H9 (cell line): Measurements from ENCODE around the gene ICAM4. TPM values are rescaled to one million over a fixed set of nuclear protein-coding genes. Genes with fewer than 3 reads are reported as not detected.

Source experiments
- DNase-seq: peaks from one replicate; pipeline ENCODE4 v3.0.0-alpha.2; 2017
- H2AFZ ChIP-seq: one replicate; pipeline ENCODE4 v1.6.1; 2013; ENCODE audit warnings: mild to moderate bottlenecking, low read length, control low read depth, moderate library complexity
- H2AK5ac ChIP-seq: 2 replicates; pipeline ENCODE4 v1.6.1; 2013; ENCODE audit warnings: low read length, control low read depth, mixed read lengths; ENCODE audit not compliant: insufficient read length
- H2BK120ac ChIP-seq: one replicate; pipeline ENCODE4 v1.6.1; 2013; ENCODE audit warnings: low read depth, mild to moderate bottlenecking, low read length, control low read depth, inconsistent platforms; ENCODE audit not compliant: poor library complexity, severe bottlenecking
- H2BK12ac ChIP-seq: 2 replicates; pipeline ENCODE4 v1.6.1; 2013; ENCODE audit warnings: low read length, control low read depth, mixed read lengths, low read depth; ENCODE audit not compliant: insufficient read length
- H2BK15ac ChIP-seq: 2 replicates; pipeline ENCODE4 v1.6.1; 2013; ENCODE audit warnings: low read depth, low read length, control low read depth
- H2BK20ac ChIP-seq: one replicate; pipeline ENCODE4 v1.6.1; 2013; ENCODE audit warnings: low read depth, mild to moderate bottlenecking, low read length, control low read depth, inconsistent platforms; ENCODE audit not compliant: poor library complexity, severe bottlenecking
- H2BK5ac ChIP-seq: 2 replicates; pipeline ENCODE4 v1.6.1; 2013; ENCODE audit warnings: low read length, control low read depth, mixed read lengths; ENCODE audit not compliant: insufficient read length
- H3K14ac ChIP-seq: 2 replicates; pipeline ENCODE4 v1.6.1; 2013; ENCODE audit warnings: low read length, control low read depth; ENCODE audit not compliant: insufficient read depth
- H3K18ac ChIP-seq: 2 replicates; pipeline ENCODE4 v1.6.1; 2013; ENCODE audit warnings: low read depth, mild to moderate bottlenecking, mixed read lengths, low read length, control low read depth; ENCODE audit not compliant: insufficient read length
- H3K23ac ChIP-seq: 2 replicates; pipeline ENCODE4 v1.6.1; 2013; ENCODE audit warnings: low read length, control low read depth, mixed read lengths, low read depth; ENCODE audit not compliant: insufficient read length
- H3K23me2 ChIP-seq: 2 replicates; pipeline ENCODE4 v1.6.1; 2013; ENCODE audit warnings: low read depth, mild to moderate bottlenecking, mixed read lengths, low read length, control low read depth; ENCODE audit not compliant: insufficient read length, poor library complexity, severe bottlenecking
- H3K27ac ChIP-seq: 2 replicates; pipeline ENCODE4 v1.5.1; 2013; ENCODE audit warnings: low read length, control low read depth, mixed read lengths, low read depth; ENCODE audit not compliant: insufficient read length
- H3K27me3 ChIP-seq: 2 replicates; pipeline ENCODE4 v1.6.1; 2013; ENCODE audit warnings: low read length, control low read depth, inconsistent platforms; ENCODE audit not compliant: insufficient read depth
- H3K4ac ChIP-seq: 2 replicates; pipeline ENCODE4 v1.6.1; 2013; ENCODE audit warnings: low read depth, mild to moderate bottlenecking, control low read depth, inconsistent platforms, low read length, moderate library complexity
- H3K4me1 ChIP-seq: 2 replicates; pipeline ENCODE4 v1.6.1; 2013; ENCODE audit warnings: low read length, control low read depth, inconsistent platforms; ENCODE audit not compliant: insufficient read depth
- H3K4me2 ChIP-seq: 2 replicates; pipeline ENCODE4 v1.6.1; 2013; ENCODE audit warnings: low read length, control low read depth, mixed read lengths; ENCODE audit not compliant: insufficient read length, insufficient read depth
- H3K56ac ChIP-seq: 2 replicates; pipeline ENCODE4 v1.6.1; 2013; ENCODE audit warnings: low read depth, mild to moderate bottlenecking, mixed read lengths, low read length, control low read depth; ENCODE audit not compliant: insufficient read length
- H3K79me1 ChIP-seq: 2 replicates; pipeline ENCODE4 v1.6.1; 2013; ENCODE audit warnings: low read depth, mild to moderate bottlenecking, moderate library complexity, low read length, control low read depth, inconsistent platforms; ENCODE audit not compliant: insufficient read depth, poor library complexity, severe bottlenecking
- H3K79me2 ChIP-seq: 2 replicates; pipeline ENCODE4 v1.6.1; 2013; ENCODE audit warnings: low read length, control low read depth, inconsistent platforms; ENCODE audit not compliant: insufficient read depth
- H3K9ac ChIP-seq: 2 replicates; pipeline ENCODE4 v1.6.1; 2013; ENCODE audit warnings: low read length, control low read depth, mixed read lengths; ENCODE audit not compliant: insufficient read length; ENCODE audit errors: extremely low read depth
- H3K9me3 ChIP-seq: one replicate; pipeline ENCODE4 v1.6.1; 2013; ENCODE audit warnings: low read depth, low read length, inconsistent platforms; ENCODE audit not compliant: control insufficient read depth
- H3T11ph ChIP-seq: one replicate; pipeline ENCODE4 v1.6.1; 2013; ENCODE audit warnings: mild to moderate bottlenecking, low read length, control low read depth, inconsistent platforms
- H4K20me1 ChIP-seq: one replicate; pipeline ENCODE4 v1.6.1; 2013; ENCODE audit not compliant: control insufficient read depth, insufficient read length, insufficient read depth
- H4K5ac ChIP-seq: 2 replicates; pipeline ENCODE4 v1.6.1; 2013; ENCODE audit warnings: low read depth, mild to moderate bottlenecking, mixed read lengths, low read length, control low read depth; ENCODE audit not compliant: insufficient read length
- H4K8ac ChIP-seq: replicated peaks from 2 replicates; pipeline ENCODE4 v1.6.1; 2013; ENCODE audit warnings: low read length, control low read depth, mixed read lengths, low read depth; ENCODE audit not compliant: insufficient read length
- H4K91ac ChIP-seq: 2 replicates; pipeline ENCODE4 v1.6.1; 2013; ENCODE audit warnings: low read depth, mild to moderate bottlenecking, moderate library complexity, mixed read lengths, low read length, control low read depth; ENCODE audit not compliant: insufficient read length
- H3K27ac Mint-ChIP-seq, 3 experiments: 2 replicates in 2 of 3; 3 replicates in 1 of 3; pipeline ENCODE4 v1.8.0; 2020 to 2021; ENCODE audit warnings: mixed read lengths in 3 of 3, mild to moderate bottlenecking in 1 of 3, moderate library complexity in 1 of 3
- H3K27me3 Mint-ChIP-seq: 2 replicates; pipeline ENCODE4 v1.8.0; 2021; ENCODE audit warnings: low read depth, mild to moderate bottlenecking, moderate library complexity, mixed read lengths
- H3K36me3 Mint-ChIP-seq, 3 experiments: 2 replicates in 2 of 3; 3 replicates in 1 of 3; pipeline ENCODE4 v1.8.0; 2020 to 2021; ENCODE audit warnings: low read depth in 3 of 3, mixed read lengths in 3 of 3; ENCODE audit not compliant: insufficient read depth in 1 of 3
- H3K4me1 Mint-ChIP-seq, 2 experiments: 2 replicates each; pipeline ENCODE4 v1.8.0; 2020; ENCODE audit warnings: mixed read lengths in 2 of 2
- H3K4me3 Mint-ChIP-seq, 2 experiments: 2 replicates in 1 of 2; 3 replicates in 1 of 2; pipeline ENCODE4 v1.8.0; 2020 to 2021; ENCODE audit warnings: mild to moderate bottlenecking in 2 of 2, mixed read lengths in 2 of 2, moderate library complexity in 1 of 2
- H3K9me3 Mint-ChIP-seq, 2 experiments: 2 replicates in 1 of 2; 3 replicates in 1 of 2; pipeline ENCODE4 v1.8.0; 2020; ENCODE audit warnings: mild to moderate bottlenecking in 2 of 2, mixed read lengths in 2 of 2, moderate library complexity in 1 of 2
- WGBS: extraction: QIAGEN DNeasy Blood & Tissue Kit; methylation state at CpG from one replicate; pipeline ENCODE4 v1.1.7; 2013; ENCODE audit warnings: missing lambda C conversion rate, low lambda C conversion rate, mixed read lengths; ENCODE audit not compliant: insufficient read length; ENCODE audit errors: extremely low coverage; 5-methylcytosine and 5-hydroxymethylcytosine counted together
- total RNA-seq: library from RNA; stranded (reverse); gene quantifications from 2 replicates; pipeline ENCODE4 v1.2.1, GENCODE V29; 2021
- TF ChIP-seq, protein P1 (sequence below): fragments of 200-600 bp; sonication (generic); conservative IDR thresholded peaks from 3 replicates; pipeline ENCODE4 v1.8.0; 2021; ENCODE audit warnings: antibody characterized with exemption, mild to moderate bottlenecking

Gene ICAM4
- total RNA-seq, 1 experiment from 2014 or later: 1.1 TPM

DNA sequence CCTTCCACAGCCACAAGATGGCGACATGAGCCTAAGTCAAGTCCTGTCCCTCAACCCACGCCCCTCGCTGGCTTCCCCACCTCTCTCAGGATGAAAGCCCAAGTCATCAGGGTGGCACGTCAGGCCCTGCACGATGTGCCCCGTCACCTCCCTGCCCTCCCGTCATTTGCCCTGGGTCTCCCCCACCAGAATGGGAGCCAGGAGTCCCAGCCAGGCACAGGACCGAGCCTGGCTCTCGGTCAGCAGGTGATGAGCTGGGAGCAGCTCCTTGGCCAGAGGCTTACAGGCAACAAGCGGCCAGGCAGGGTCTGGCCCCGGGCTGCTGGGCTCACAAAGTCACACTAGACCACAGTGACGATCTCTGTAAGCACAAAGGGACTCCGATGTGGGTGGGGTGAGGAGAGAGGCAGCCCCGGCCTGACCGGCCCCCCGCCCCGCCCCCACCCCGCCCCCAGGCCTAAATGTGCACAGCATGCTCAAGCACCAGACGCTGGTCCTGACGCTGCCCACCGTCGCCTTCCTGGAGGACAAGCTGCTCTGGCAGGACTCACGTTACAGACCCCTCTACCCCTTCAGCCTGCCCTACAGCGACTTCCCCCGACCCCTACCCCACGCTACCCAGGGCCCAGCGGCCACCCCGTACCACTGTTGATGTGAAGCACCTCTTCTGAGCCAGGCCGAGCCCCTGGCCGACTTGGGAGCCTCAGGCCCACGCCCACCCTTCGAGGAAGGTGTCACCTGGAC lies 27.4 kb upstream of the ICAM4 start:
- H3K14ac ChIP-seq: no peak overlapping the region; the same call in 1 of the 2 replicates
- no peaks in the 10 kb centered on the region; a peak in 1 of 5 replicates for H3K9me3 Mint-ChIP-seq
- TF ChIP-seq, protein P1, sequence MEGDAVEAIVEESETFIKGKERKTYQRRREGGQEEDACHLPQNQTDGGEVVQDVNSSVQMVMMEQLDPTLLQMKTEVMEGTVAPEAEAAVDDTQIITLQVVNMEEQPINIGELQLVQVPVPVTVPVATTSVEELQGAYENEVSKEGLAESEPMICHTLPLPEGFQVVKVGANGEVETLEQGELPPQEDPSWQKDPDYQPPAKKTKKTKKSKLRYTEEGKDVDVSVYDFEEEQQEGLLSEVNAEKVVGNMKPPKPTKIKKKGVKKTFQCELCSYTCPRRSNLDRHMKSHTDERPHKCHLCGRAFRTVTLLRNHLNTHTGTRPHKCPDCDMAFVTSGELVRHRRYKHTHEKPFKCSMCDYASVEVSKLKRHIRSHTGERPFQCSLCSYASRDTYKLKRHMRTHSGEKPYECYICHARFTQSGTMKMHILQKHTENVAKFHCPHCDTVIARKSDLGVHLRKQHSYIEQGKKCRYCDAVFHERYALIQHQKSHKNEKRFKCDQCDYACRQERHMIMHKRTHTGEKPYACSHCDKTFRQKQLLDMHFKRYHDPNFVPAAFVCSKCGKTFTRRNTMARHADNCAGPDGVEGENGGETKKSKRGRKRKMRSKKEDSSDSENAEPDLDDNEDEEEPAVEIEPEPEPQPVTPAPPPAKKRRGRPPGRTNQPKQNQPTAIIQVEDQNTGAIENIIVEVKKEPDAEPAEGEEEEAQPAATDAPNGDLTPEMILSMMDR: peak; percentile 77
- H3K4me1 ChIP-seq: no peaks in the 10 kb centered on the region; the same call in 1 of the 2 replicates
- no peaks in the 10 kb centered on the region for H3K23me2 ChIP-seq
- no peaks in the 10 kb centered on the region for H3K27me3 ChIP-seq
- H2BK120ac ChIP-seq: no peak overlapping the region
- H3K4ac ChIP-seq: no peak overlapping the region
- no peak overlapping the region for H3K27ac Mint-ChIP-seq
- H3K9ac ChIP-seq: no peak overlapping the region
- 0 out of 4 replicates have a peak, but pooled peaks cover 0 to 2% of the 10 kb centered on the region in 2 experiments for H3K4me1 Mint-ChIP-seq
- no peaks in the 10 kb centered on the region; the same call in none of the 2 replicates for H3K27me3 Mint-ChIP-seq
- H3K79me1 ChIP-seq: no peaks in the 10 kb centered on the region
- peaks cover 4% of the 10 kb centered on the region for H4K20me1 ChIP-seq
- H3K79me2 ChIP-seq: no peaks in the 10 kb centered on the region
- H2BK5ac ChIP-seq: no peak overlapping the region
- no CpG with 5 or more reads among the region's 32 CpGs for WGBS
- H3K4me2 ChIP-seq: no peak overlapping the region
- no peaks in the 10 kb centered on the region for H3K9me3 ChIP-seq
- no peak overlapping the region for H4K8ac ChIP-seq
- H3K27ac ChIP-seq: no peak overlapping the region
- no peak overlapping the region for H3K18ac ChIP-seq
- no peak overlapping the region for H3K23ac ChIP-seq
- no peak overlapping the region for H2BK20ac ChIP-seq
- no peak overlapping the region for H2AK5ac ChIP-seq
- peak; percentile 93 for DNase-seq
- no peak overlapping the region for H3K56ac ChIP-seq
- H2AFZ ChIP-seq: no peak overlapping the region
- no peak overlapping the region for H3T11ph ChIP-seq
- H3K4me3 Mint-ChIP-seq: peak overlapping the region in 1 of 2 experiments; percentile 38; a peak in 2 of 5 replicates
- H3K36me3 Mint-ChIP-seq: peaks cover 25 to 47% (median 41%) of the 10 kb centered on the region in 3 experiments; a peak in 6 of 7 replicates
- H2BK15ac ChIP-seq: no peak overlapping the region
- no peak overlapping the region for H4K91ac ChIP-seq
- H4K5ac ChIP-seq: no peak overlapping the region
- no peak overlapping the region for H2BK12ac ChIP-seq
